B cell (primary cell): Measurements from ENCODE around the gene TBX4. TPM values are rescaled to one million over a fixed set of nuclear protein-coding genes. Genes with fewer than 3 reads are reported as not detected.

Source experiments
- ATAC-seq: fragments of 200-7000 bp; cut with Tn5 transposase; one replicate; pipeline ENCODE4 v1.10.0; 2021; ENCODE audit warnings: low read depth, mild to moderate bottlenecking, moderate number of reproducible peaks, moderate library complexity
- CTCF ChIA-PET: fragments of 350-600 bp; sonication (Branson Sonifier 250); formaldehyde crosslinking; loops from one replicate; lab custom pipeline; 2021; ENCODE audit warnings: antibody characterized with exemption, inconsistent platforms; lab: Charles Lee
- POLR2A ChIA-PET: fragments of 350-600 bp; sonication (Branson Sonifier 250); formaldehyde crosslinking; loops from one replicate; lab custom pipeline; 2021; ENCODE audit warnings: antibody characterized with exemption; lab: Charles Lee
- DNase-seq: peaks from one replicate; pipeline ENCODE4 v3.0.0; 2013
- H2AFZ ChIP-seq: 2 replicates; pipeline ENCODE4 v1.6.1; 2012; ENCODE audit warnings: mild to moderate bottlenecking, low read depth, low read length; ENCODE audit not compliant: insufficient read depth, poor library complexity, severe bottlenecking
- H3K27ac ChIP-seq, 2 donors: 1 replicate in 1 of 2; 2 replicates in 1 of 2; pipeline ENCODE4 v1.5.1; 2012 to 2013; ENCODE audit warnings: low read length in 2 of 2, mild to moderate bottlenecking in 2 of 2, moderate library complexity in 1 of 2
- H3K27me3 ChIP-seq, 4 experiments: fragments of 200-600 bp in 1 of 4; sonication (generic) in 1 of 4; replicated peaks in 1 of 4; 1 replicate in 2 of 4; 2 replicates in 2 of 4; pipeline versions ENCODE4 v1.6.1 to v1.7.0; 2013 to 2016; ENCODE audit warnings: low read length in 3 of 4, mild to moderate bottlenecking in 2 of 4, mixed read lengths in 1 of 4, moderate library complexity in 1 of 4; ENCODE audit not compliant: insufficient read depth in 4 of 4, control insufficient read depth in 3 of 4; ENCODE audit errors: control extremely low read depth in 1 of 4
- H3K36me3 ChIP-seq, 2 experiments: replicated peaks in 1 of 2; 1 replicate in 1 of 2; 2 replicates in 1 of 2; pipeline versions ENCODE4 v1.6.1 to v1.7.1; 2013; ENCODE audit warnings: low read length in 1 of 2; ENCODE audit not compliant: insufficient read depth in 2 of 2, control insufficient read depth in 1 of 2; ENCODE audit errors: control extremely low read depth in 1 of 2, extremely low read depth in 1 of 2
- H3K4me1 ChIP-seq, 2 donors: fragments of 200-600 bp in 1 of 2; sonication (generic) in 1 of 2; 1 replicate in 1 of 2; 2 replicates in 1 of 2; pipeline versions ENCODE4 v1.5.1 to v1.6.1; 2013 to 2017; ENCODE audit warnings: low read length in 2 of 2; ENCODE audit not compliant: control insufficient read depth in 2 of 2, insufficient read depth in 2 of 2
- H3K4me2 ChIP-seq: replicated peaks from 2 replicates; pipeline ENCODE3; 2012; ENCODE audit warnings: mild to moderate bottlenecking, low read depth, low read length; ENCODE audit not compliant: poor library complexity, severe bottlenecking
- H3K4me3 ChIP-seq, 5 experiments: fragments of 200-600 bp in 1 of 5; sonication (generic) in 1 of 5; 1 replicate in 3 of 5; 2 replicates in 2 of 5; pipeline versions ENCODE4 v1.5.1 to v1.7.0; 2011 to 2016; ENCODE audit warnings: low read length in 4 of 5, mild to moderate bottlenecking in 4 of 5, low read depth in 2 of 5, control low read depth in 1 of 5, moderate library complexity in 1 of 5; ENCODE audit not compliant: insufficient read depth in 1 of 5; ENCODE audit errors: control extremely low read depth in 1 of 5, extremely low read depth in 1 of 5
- H3K79me2 ChIP-seq: fragments of 200-600 bp; sonication (generic); one replicate; pipeline ENCODE4 v1.6.0; 2016; ENCODE audit warnings: low read length; ENCODE audit not compliant: control insufficient read depth, insufficient read depth
- H3K9ac ChIP-seq: fragments of 200-600 bp; sonication (generic); 2 replicates; pipeline ENCODE4 v1.6.1; 2017; ENCODE audit warnings: mild to moderate bottlenecking, low read length, moderate library complexity
- H3K9me3 ChIP-seq, 3 donors: one replicate each; pipeline versions ENCODE4 v1.6.1 to v1.7.1; 2013; ENCODE audit warnings: low read length in 2 of 3; ENCODE audit not compliant: control insufficient read depth in 2 of 3, insufficient read depth in 1 of 3; ENCODE audit errors: control extremely low read depth in 1 of 3
- H4K20me1 ChIP-seq: 2 replicates; pipeline ENCODE4 v1.6.0; 2012; ENCODE audit warnings: mild to moderate bottlenecking, low read length; ENCODE audit not compliant: insufficient read depth, control insufficient read depth, poor library complexity, severe bottlenecking
- H3K27ac Mint-ChIP-seq: one replicate; pipeline ENCODE4 v1.8.0; 2021; ENCODE audit warnings: mixed read lengths
- H3K27me3 Mint-ChIP-seq: one replicate; pipeline ENCODE4 v1.8.0; 2021; ENCODE audit warnings: mixed read lengths
- H3K4me1 Mint-ChIP-seq: one replicate; pipeline ENCODE4 v1.8.0; 2021; ENCODE audit warnings: mixed read lengths
- H3K4me3 Mint-ChIP-seq: one replicate; pipeline ENCODE4 v1.8.0; 2021; ENCODE audit warnings: mixed read lengths
- H3K9me3 Mint-ChIP-seq: one replicate; pipeline ENCODE4 v1.8.0; 2022; ENCODE audit warnings: mixed read lengths; ENCODE audit not compliant: insufficient read depth
- CTCF ChIP-seq: fragments of 200-600 bp; IDR thresholded peaks from one replicate; pipeline ENCODE4 v1.8.0; 2022; ENCODE audit warnings: antibody characterized with exemption, mild to moderate bottlenecking
- EZH2 ChIP-seq: IDR thresholded peaks from 2 replicates; pipeline ENCODE4 v1.6.1; 2012; ENCODE audit warnings: borderline replicate concordance, low read depth, mild to moderate bottlenecking, moderate library complexity, low read length; ENCODE audit not compliant: insufficient read depth, poor library complexity, severe bottlenecking
- WGBS: methylation state at CpG from one replicate; pipeline ENCODE4 v1.1.5; 2013; ENCODE audit warnings: missing lambda C conversion rate; ENCODE audit not compliant: insufficient coverage; 5-methylcytosine and 5-hydroxymethylcytosine counted together
- intact Hi-C: fragments of 100-400 bp; cut with micrococcal nuclease; formaldehyde crosslinking; loops from one replicate; pipeline ENCODE4 v1.10.0; 2022
- polyA plus RNA-seq: library from polyadenylated mRNA; depleted of rRNA; stranded (reverse); fragments of >200 nt; gene quantifications from 2 replicates; pipeline ENCODE4 v1.2.3, GENCODE V29; 2012
- total RNA-seq, 2 donors: library from RNA; stranded (reverse); fragments of 120-200 nt in 1 of 2; gene quantifications; 1 replicate in 1 of 2; 2 replicates in 1 of 2; pipeline versions ENCODE4 v1.2.3 to v1.2.4, GENCODE V29; 2013 to 2022

TBX4 gene
- total and polyA plus RNA-seq, 2 donors (not counting 1 experiment from before 2014, with no cell fraction given), result not detected

- H3K4me3 Mint-ChIP-seq, result peak overlapping the region; percentile 77
- H2AFZ ChIP-seq, result peak overlapping the region; percentile 42
- WGBS, result 5% methylated on average over 70 of the region's 75 CpGs
- H3K4me1 Mint-ChIP-seq, result peaks cover 22% of the 10 kb centered on the region
- peak; percentile 24 for ATAC-seq
- peak overlapping the region; percentile 43 for H3K9ac ChIP-seq
- no peak overlapping the region for H3K27ac Mint-ChIP-seq
- ChIA-PET POLR2A (no interaction called here), CTCF (interaction anchor here (1.0 kb wide), 1 partner anchor 34 kb away, joined by 3 read pairs; no protein-coding TSS in a partner anchor)
- peak; percentile 35 for DNase-seq
- H3K27ac ChIP-seq, result no peak overlapping the region
- H3K4me2 ChIP-seq, result peak overlapping the region; percentile 75
- TF ChIP-seq CTCF (no peak), EZH2 (peak; percentile 40)
- peaks cover 2 to 69% (median 55%) of the 10 kb centered on the region in 4 experiments for H3K27me3 ChIP-seq
- peak overlapping the region in 3 of 5 experiments; percentile 9 to 32 (median 25) for H3K4me3 ChIP-seq
- peaks cover 0 to 38% (median 0%) of the 10 kb centered on the region in 3 donors for H3K9me3 ChIP-seq
- H3K9me3 Mint-ChIP-seq, result no peaks in the 10 kb centered on the region
- no peaks in the 10 kb centered on the region for H3K36me3 ChIP-seq
- peaks cover 30 to 44% of the 10 kb centered on the region in 2 donors for H3K4me1 ChIP-seq
- no peaks in the 10 kb centered on the region for H3K79me2 ChIP-seq
- H4K20me1 ChIP-seq, result no peaks in the 10 kb centered on the region
- H3K27me3 Mint-ChIP-seq, result peaks cover 55% of the 10 kb centered on the region
- intact Hi-C loops, result loop anchor here (2.0 kb wide), 1 partner anchor 49 kb away; no protein-coding TSS in a partner anchor
Observed at GRCh38 chr17:61451538-61452300, 503 bp upstream of the TBX4 start.
